GM19240 (cell line): ENCODE data around the gene TREML1.

Experiments
- DNase-seq: peaks from one replicate; pipeline ENCODE4 v3.0.0; 2011; ENCODE audit warnings: low spot score; ENCODE audit not compliant: insufficient read length

Gene TREML1

GRCh38 chr6:41179163-41179562 is 25.0 kb upstream of the TREML1 start:
- no peak for DNase-seq

- no peak for DNase-seq
Observed at GRCh38 chr6:41177695-41178094, 23.5 kb upstream of the TREML1 start.

GRCh38 chr6:41177287-41177686 is 23.1 kb upstream of the TREML1 start:
- no peak for DNase-seq

- no peak for DNase-seq
Observed at GRCh38 chr6:41176189-41176588, 22.0 kb upstream of the TREML1 start.

- no peak for DNase-seq
Observed at GRCh38 chr6:41175084-41175483, 20.9 kb upstream of the TREML1 start.

- no peak for DNase-seq
Observed at GRCh38 chr6:41174610-41175009, 20.5 kb upstream of the TREML1 start.

GRCh38 chr6:41171908-41172307 is 17.8 kb upstream of the TREML1 start:
- no peak for DNase-seq

GRCh38 chr6:41170547-41171160 is 16.5 kb upstream of the TREML1 start:
- DNase-seq: no peak

- DNase-seq: no peak
Observed at GRCh38 chr6:41167173-41167963, 13.2 kb upstream of the TREML1 start.

GRCh38 chr6:41164551-41165120 is 10.5 kb upstream of the TREML1 start:
- no peak for DNase-seq

- no peak for DNase-seq
Observed at GRCh38 chr6:41163419-41163717, 9.2 kb upstream of the TREML1 start.

GRCh38 chr6:41162687-41163418 is 8.7 kb upstream of the TREML1 start, which contains the start of gene TREM2:
TREM2 (minus strand) TSS chr6:41163116; CDS start chr6:41163082, 34 bp downstream.
- DNase-seq: no peak

GRCh38 chr6:41161851-41162552 is 7.9 kb upstream of the TREML1 start:
- DNase-seq: no peak

GRCh38 chr6:41161380-41161779 is 7.2 kb upstream of the TREML1 start:
- DNase-seq: no peak

- no peak for DNase-seq
Observed at GRCh38 chr6:41160933-41161332, 6.8 kb upstream of the TREML1 start.

- no peak for DNase-seq
Observed at GRCh38 chr6:41159415-41160082, 5.4 kb upstream of the TREML1 start.

- no peak for DNase-seq
Observed at GRCh38 chr6:41157323-41157722, 3.2 kb upstream of the TREML1 start.

GRCh38 chr6:41156771-41157170 is 2.6 kb upstream of the TREML1 start:
- no peak for DNase-seq

- no peak for DNase-seq
Observed at GRCh38 chr6:41156001-41156400, 1.9 kb upstream of the TREML1 start.

- DNase-seq: no peak
Observed at GRCh38 chr6:41155132-41155805, 1.1 kb upstream of the TREML1 start.
